HEK293 (cell line): Measurements from ENCODE around the gene TADA1.

ENCODE experiments used
- ZBTB1 ChIP-seq: fragments of 450-650 bp; formaldehyde crosslinking; IDR thresholded peaks from 2 replicates; pipeline ENCODE4 v1.5.1; 2016; ENCODE audit warnings: missing biosample characterization, missing genetic modification characterization
- TF ChIP-seq, protein P1 (sequence below): fragments of 450-650 bp; formaldehyde crosslinking; IDR thresholded peaks from 2 replicates; pipeline ENCODE4 v1.5.1; 2016; ENCODE audit warnings: missing biosample characterization, missing genetic modification characterization
- TF ChIP-seq, protein P2 (sequence below): fragments of 450-650 bp; formaldehyde crosslinking; IDR thresholded peaks from 2 replicates; pipeline ENCODE4 v1.5.1; 2016; ENCODE audit warnings: missing biosample characterization, missing genetic modification characterization

DNA sequence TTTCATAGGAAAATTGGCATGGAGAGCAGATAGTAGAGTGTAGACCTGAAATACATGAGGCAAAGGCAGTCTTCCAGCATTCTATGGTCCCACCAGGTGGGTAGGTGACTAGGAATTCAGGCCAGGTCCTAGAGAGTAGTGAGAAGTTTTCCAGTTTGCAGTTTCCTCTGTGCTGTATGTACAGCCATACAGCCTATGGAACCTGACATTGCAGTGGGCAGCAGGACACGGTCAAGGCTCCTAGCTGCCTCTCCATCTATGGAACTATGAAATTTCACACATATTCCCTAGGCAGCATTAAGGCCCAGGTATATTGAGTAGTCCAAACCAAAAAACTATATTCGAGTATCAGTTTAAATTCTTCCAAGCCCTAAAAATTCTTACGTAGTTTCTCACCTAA is 20.5 kb downstream of the TADA1 start:
- TF ChIP-seq ZBTB1 (tag by site-specific recombination) = no peak
- TF ChIP-seq, protein P1, sequence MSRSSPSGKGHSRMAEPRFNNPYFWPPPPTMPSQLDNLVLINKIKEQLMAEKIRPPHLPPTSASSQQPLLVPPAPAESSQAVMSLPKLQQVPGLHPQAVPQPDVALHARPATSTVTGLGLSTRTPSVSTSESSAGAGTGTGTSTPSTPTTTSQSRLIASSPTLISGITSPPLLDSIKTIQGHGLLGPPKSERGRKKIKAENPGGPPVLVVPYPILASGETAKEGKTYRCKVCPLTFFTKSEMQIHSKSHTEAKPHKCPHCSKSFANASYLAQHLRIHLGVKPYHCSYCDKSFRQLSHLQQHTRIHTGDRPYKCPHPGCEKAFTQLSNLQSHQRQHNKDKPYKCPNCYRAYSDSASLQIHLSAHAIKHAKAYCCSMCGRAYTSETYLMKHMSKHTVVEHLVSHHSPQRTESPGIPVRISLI (tag by site-specific recombination) = no peak
- TF ChIP-seq, protein P2, sequence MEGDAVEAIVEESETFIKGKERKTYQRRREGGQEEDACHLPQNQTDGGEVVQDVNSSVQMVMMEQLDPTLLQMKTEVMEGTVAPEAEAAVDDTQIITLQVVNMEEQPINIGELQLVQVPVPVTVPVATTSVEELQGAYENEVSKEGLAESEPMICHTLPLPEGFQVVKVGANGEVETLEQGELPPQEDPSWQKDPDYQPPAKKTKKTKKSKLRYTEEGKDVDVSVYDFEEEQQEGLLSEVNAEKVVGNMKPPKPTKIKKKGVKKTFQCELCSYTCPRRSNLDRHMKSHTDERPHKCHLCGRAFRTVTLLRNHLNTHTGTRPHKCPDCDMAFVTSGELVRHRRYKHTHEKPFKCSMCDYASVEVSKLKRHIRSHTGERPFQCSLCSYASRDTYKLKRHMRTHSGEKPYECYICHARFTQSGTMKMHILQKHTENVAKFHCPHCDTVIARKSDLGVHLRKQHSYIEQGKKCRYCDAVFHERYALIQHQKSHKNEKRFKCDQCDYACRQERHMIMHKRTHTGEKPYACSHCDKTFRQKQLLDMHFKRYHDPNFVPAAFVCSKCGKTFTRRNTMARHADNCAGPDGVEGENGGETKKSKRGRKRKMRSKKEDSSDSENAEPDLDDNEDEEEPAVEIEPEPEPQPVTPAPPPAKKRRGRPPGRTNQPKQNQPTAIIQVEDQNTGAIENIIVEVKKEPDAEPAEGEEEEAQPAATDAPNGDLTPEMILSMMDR = no peak
